Activated naive CD4-positive, alpha-beta T cell treated with anti-CD3 and anti-CD28 coated beads, Interleukin-2, amount 50 U/mL, for 16 hours (primary cell): Measurements from ENCODE around the gene FAM43A.

Experiments
- DNase-seq: peaks from one replicate; pipeline ENCODE4 v3.0.0-alpha.2; 2020

The FAM43A gene

GRCh38 chr3:194711913-194712312 is 26.2 kb downstream of the FAM43A start:
- DNase-seq = no peak

DNA sequence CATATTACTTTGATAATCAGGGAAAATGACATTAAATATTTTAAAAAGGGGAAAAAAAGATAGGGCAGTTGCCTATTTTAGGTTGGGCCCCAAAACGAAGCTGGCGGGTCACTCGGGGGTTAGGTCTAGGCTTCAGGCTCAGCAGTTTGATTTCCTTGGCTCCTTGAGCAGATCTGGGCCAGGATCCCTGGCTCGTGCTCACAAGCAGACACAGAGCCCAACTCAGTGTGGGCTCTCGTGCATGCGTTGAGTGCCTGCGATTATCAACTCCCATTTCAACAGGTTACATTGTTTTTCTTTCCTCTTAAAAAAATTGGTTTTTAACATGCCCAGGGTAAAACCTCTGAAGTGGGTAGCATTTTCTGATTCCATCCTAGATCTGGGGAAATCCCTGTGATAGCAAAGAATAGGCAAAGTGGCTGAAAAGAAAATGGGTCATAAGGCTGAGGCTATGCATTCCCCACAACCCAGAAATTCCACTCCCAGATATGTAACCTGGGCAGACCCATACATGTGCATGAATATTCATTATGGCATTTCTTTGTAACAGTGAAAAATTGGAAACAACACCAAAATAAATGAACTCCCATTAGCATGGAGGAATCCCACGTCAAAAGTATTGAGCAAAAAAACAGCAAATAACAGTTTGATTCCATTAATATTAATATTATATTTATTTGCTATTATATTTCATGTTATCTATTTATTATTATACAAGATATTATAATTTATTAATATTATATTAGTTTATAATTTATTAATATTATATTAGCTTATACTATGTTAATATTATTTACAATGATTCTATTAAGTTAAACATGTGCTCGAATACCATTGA is 27.8 kb downstream of the FAM43A start:
- DNase-seq = no peak

DNA sequence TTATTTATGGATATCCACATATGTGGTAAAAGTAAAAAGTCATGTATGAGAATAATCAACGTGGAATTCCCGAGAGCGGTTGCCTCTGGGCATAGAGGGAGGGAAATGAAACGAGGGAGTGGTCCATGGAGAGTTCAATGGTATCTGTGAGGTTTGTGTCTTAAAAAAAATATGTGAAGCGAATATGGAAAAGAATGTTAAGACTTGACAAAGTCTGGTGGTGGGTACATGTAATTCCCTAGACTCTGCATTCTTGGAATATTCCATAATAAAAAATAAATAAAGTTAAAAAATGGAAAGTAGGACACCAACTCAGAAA is 28.4 kb downstream of the FAM43A start:
- DNase-seq = no peak

- DNase-seq = no peak
Observed at GRCh38 chr3:194714564-194714963, 28.9 kb downstream of the FAM43A start.

GRCh38 chr3:194715022-194715800 is 29.5 kb downstream of the FAM43A start:
- no peak for DNase-seq

GRCh38 chr3:194718079-194718478 is 32.4 kb downstream of the FAM43A start:
- DNase-seq = no peak

DNA sequence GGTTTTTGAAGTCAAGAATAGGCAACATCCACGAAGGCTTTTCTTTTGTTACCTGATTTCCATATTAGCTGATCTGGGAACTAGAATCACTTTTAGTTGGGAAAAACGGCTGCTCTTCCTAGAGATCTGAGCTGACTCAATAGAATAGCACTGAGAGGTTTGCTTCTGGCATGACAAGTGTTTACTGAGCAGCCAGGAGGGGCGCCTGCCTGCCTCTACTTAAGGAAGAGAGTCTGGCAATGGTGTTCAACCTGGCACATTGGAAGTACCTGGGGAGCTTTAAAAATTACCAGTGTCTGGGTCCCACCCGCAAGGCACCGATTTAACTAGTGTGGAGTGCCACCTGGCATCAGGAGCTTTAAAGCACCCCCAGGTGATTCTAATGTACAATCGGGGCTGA is 34.4 kb downstream of the FAM43A start:
- DNase-seq = no peak

DNA sequence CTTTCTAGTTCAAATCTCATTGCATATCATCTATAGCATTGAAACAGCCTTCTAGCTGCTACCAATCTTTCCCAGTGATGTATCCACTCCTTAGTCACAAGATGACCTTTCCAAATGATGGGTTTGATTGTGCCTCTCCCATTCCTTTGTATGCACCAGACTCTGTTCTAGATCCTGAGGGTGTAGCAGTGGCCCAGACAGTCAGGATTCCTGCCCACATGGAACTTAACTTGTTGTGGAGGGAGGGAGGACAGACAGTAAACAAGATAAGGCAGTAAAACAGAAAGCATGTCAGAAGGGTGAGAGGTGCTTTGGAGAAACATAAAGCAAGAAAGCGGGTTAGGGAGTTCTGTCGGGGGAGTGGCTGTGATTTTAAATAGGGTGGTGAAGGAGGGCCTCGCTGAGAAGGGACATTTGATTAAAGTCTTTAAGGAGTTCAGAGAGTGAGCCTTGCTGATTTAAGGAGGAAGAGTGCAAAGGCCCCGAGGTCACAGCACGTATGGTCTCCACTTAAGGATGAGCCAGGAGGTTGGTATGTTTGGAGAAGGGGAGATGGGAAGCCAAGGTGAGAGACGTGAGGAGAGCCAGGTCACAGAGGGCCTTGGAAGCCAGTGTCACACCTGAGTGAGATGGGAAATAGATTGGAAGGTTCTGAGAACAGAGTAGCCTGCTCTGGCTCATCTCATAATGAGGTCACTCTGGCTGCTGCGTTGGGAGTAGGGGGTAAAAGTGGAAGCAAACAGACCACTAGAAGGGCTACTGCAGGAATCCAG is 38.3 kb downstream of the FAM43A start:
- no peak for DNase-seq

DNA sequence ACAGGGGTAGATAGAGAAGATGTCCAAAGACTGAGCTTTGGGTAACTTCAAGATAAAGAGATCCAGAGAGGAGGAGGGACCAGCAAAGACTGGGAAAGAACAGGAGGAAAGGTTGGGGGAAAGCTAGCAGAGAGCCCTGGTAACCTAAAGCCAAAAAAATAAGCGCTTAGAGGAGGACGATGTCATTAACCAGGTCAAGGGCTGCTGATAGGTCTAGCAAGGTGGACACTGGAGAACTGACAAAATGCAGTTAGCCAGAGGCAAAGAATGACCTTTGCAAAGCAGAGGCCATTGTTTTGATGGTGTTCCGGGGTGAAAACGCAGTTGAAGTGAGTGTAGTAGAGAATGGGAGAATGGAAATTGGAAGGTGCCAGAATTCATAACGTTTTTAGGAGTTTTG is 39.7 kb downstream of the FAM43A start:
- DNase-seq = no peak

- no peak for DNase-seq
Observed at GRCh38 chr3:194727435-194728128, 41.9 kb downstream of the FAM43A start.

GRCh38 chr3:194728986-194729385 is 43.3 kb downstream of the FAM43A start:
- no peak for DNase-seq

DNA sequence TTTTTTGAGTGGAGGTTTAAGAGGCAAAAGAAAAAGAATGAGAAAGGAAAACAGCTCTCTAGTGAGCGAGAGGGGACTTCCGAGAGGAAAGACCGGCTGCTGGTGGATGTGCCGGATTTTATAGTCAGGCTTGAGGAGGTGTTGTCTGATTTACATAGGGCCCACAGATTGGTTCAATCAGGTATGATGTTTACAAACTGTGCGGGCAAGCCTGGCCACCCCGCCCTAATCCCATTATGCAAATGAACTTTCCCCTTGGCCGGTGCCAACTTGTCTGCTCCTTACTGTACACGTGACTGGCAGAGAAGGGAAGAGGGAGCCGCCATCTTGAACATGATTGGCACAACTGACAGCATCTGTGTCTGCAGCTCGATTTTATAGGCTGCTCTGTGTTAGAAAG is 44.7 kb downstream of the FAM43A start:
- no peak for DNase-seq

- DNase-seq = no peak
Observed at GRCh38 chr3:194731506-194732073, 45.9 kb downstream of the FAM43A start.

DNA sequence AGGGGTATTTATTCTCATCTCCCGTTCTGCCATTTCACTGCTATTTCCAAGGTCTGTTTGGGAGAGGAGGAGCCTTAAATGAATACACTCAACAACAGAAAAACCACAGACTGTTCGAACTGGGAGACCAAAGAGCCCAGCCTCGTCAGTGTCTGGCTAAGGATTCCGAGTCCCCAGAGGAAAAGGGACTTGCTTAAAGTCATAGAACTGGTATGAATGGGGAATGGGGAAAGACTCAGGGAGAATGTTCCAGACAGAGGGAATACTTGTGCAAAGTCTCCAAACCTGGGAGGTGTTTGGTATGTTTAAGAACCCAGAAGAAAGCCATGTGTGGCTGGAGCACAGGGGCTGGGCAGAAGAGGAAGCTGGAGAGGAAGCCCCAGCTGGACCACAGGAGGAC is 46.9 kb downstream of the FAM43A start:
- DNase-seq = no peak

DNA sequence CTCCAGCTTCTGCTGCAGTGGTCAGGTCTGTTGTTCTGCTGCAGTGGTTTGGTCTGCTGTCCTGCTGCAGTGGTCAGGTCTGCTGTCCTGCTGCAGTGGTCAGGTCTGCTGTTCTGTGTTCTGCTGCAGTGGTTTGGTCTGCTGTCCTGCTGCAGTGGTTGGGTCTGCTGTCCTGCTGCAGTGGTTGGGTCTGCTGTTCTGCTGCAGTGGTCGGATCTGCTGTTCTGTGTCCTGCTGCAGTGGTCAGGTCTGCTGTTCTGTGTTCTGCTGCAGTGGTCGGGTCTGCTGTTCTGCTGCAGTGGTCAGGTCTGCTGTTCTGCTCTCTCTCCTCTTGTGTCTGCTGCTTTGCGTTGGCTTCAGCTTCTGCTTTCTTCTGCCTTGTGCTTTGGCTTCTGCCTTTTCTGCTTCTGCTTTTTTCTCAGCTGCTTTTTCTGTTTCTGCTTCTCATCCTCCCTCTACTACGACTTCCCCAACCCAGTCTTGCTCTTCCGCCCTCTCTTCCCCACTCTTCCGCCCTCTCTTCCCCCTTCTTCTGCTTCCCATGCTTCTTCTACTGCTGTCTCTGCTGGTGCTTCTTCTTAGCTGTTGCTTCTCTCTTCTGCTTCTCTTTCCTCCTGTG is 50.7 kb downstream of the FAM43A start:
- DNase-seq = no peak

DNA sequence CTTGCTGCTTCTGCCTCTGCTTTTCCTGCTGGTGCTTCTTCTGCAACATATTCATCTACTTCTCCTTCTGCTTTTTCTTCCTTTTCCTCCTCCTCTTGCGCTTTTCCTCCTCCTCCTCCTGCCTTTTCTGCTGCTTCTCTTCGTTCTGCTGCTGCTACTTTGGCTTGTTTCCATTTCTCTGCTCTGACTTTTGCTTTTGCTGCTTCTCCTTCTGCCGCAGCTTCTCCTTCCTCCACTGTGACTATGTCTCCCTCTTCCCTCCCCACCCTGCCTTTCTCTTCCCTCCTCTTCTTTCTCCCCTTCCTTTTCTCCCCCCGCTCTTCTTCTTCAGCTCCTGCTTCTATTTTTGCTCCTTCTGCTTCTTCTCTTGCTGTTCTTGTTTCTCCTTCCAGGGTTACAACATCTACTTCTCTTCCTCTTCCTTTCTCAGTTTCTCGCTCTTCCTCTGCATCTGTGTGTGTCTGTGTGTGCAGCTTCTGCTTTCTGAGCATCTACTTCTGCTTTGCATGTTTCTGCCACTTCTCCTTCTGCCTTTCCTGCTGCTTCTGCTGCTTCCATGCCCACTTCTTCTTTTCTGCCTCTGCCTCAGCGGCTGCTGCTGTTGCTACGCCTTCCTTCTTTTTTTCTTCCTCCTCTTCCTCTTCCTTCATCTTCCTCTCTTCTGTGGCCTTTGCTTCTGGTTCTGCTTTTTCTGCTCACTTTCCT is 51.4 kb downstream of the FAM43A start:
- no peak for DNase-seq
